ENCODE results near the gene DDX23.

The DDX23 gene

DNA sequence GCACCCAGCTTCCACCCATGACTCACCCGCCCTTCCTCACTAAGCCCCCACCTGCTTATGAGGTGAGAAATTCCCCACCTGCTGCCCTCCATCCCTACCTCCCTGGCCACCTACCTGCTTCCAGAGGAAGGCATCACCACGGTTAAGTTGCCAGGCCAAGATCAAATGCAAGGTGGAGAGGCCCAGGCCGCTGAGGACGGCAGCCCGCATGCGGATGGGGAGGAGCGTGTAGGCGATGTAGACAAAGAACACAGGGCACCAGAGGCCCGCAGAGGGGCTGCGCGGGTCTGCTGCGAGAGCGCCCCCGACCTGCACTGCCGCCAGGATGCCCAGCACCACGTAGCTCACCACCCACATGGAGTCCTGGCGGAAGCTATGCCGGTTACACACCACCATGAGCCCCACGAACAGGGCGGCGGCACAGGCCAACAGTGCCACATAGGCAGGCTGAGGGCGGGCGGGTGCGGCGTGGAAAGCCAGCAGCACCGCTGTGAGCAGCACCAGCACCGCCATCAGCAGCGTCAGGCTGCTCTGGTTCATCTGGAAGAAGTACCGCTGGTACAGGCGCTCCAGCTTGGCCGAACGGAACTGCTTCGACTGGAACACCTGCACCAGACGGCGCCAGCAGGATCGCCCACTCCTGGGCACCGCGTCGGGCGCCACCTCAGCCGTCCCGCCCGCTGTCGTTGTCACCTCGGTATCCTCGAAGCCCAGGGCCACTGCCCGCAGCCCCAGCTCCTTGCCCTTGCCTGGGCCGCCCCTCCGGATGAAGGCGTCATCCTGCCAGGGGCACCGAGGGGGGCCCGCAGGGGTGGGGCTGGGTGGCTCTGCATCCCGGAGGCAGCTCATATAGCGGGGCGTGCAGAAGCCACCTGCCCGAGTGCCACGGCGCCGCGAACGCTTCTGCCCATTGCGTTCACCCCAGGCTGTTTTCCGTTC is 69.2 kb downstream of the DDX23 start:
- Mint-ChIP-seq H3K36me3 (no peaks in the 10 kb centered on the region), H3K4me3 (no peak overlapping the region), H3K9me3 (no peaks in the 10 kb centered on the region), H3K4me1 (no peaks in the 10 kb centered on the region), H3K27ac (no peak overlapping the region)
- DNase-seq (ENCODE audit: low spot score in 2 of 2) (no peak), ATAC-seq (no peak)

DNA sequence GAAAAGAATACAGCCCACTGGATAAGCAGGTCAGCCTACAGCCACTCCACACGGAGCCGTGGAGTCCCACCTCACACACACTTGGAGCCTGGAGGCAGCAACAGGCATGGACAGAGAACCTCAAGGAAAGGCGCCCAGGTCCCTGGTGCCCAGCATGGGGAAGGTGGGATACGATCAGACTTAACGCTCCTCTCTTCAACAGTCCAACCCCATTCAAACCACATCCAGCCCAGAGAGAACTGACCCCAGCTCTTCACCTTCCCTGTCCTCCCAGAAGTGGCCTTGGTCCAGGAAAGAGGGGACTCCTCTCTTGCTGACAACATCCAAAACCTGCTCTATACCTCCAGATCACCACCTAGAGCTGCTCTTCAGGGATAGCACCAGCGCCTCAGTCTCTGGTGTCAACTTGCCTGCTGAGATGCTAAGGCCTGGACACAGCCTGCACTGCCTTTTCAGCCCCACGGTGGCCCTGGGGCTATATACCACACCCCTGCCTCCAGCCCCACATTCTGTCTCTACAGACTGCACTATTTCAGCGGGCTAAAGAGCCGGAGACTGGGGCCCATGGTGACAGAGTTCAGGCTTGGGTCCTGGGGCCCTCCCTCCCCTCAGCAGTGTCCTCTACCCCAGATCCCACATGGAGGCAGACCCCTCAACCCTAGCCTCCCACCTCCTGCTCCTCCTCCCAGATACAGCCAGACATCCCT is 70.1 kb downstream of the DDX23 start:
- DNase-seq (ENCODE audit: low spot score in 2 of 2): no peak
- Mint-ChIP-seq H3K27ac (no peak overlapping the region), H3K36me3 (no peaks in the 10 kb centered on the region), H3K9me3 (no peaks in the 10 kb centered on the region), H3K4me3 (no peak overlapping the region), H3K4me1 (no peaks in the 10 kb centered on the region)
- ATAC-seq: no peak

DNA sequence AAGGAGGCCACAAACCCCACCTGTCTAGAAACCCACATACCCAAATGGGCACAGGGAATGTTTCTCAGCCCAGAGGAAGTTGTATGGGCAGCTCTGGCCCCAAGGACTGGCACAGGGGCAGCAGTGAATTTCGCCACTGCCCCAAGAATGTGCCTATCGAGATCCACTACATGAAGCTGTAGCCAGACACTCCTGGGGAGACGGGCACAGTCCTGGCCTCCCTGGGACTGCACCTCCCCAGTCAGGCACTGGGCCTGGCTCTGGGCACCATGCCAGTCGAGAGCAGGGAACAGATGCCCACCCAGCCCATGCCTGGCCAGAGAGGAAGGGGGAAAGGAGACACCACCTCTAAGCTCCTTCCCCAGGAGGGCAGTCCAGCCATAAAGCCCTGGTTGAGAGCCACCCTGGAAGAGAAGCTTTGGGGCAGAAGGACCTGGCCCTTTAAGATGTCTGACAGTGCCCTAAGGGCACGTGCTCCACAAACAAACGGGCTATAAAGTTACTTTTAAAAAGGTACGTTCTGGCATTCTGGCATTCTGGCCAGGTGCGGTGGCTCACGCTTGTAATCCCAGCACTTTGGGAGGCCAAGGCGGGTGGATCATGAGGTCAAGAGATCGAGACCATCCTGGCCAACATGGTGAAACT is 71.5 kb downstream of the DDX23 start:
- no peak overlapping the region for H3K4me3 Mint-ChIP-seq
- no peaks in the 10 kb centered on the region for H3K36me3 Mint-ChIP-seq
- no peaks in the 10 kb centered on the region for H3K9me3 Mint-ChIP-seq
- no peak overlapping the region for H3K27ac Mint-ChIP-seq
- ATAC-seq (no peak), DNase-seq (ENCODE audit: low spot score in 2 of 2) (no peak)
- no peaks in the 10 kb centered on the region for H3K4me1 Mint-ChIP-seq

DNA sequence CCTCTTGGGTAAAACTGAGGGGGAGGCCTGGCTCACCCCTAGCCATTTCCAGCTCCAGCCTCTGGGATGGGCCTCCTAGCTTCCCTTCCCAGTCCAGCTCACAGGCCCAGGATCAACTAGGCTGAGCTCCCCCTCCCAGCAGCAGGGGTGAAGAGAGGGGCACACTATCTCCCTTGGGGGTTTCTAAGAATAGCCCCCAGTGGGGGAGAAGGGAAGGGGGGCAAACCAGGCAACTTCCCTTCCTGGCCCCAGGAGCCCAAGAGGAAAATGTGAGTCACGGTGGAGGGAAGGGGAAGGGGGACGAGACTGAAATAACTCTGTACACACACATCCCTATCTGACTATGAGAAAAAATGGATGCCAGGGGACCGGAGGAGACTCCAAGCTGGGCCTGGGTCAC is 72.1 kb downstream of the DDX23 start:
- no peak overlapping the region for H3K27ac Mint-ChIP-seq
- DNase-seq (ENCODE audit: low spot score in 2 of 2) (no peak), ATAC-seq (no peak)
- no peaks in the 10 kb centered on the region for H3K4me1 Mint-ChIP-seq
- no peaks in the 10 kb centered on the region for H3K36me3 Mint-ChIP-seq
- no peaks in the 10 kb centered on the region for H3K9me3 Mint-ChIP-seq
- H3K4me3 Mint-ChIP-seq: no peak overlapping the region
